ENCODE measurements around the gene XPA.
A peak's percentile ranks its signal among the peaks of the same experiment; 100 is the strongest.

Gene XPA

DNA sequence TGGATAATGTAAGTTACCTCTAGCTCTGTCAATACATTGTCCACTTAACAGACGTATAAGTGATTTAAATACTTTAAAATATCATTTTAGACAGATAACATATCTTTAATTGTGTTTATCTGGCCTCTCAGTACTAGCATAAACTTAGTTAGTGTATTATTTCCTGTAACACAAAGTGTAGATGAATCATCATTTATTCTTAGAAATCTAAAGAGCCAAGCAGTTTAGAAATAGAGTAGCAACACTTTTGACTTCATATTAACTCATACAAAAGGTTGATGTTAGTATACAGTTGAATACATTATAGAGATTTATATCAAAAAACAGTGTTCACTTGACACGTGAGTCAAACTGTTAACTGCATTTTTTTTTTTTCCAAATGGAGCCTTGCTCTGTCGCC lies 45.5 kb downstream of the XPA start:
- no peak for DNase-seq (ENCODE audit: low read depth)

DNA sequence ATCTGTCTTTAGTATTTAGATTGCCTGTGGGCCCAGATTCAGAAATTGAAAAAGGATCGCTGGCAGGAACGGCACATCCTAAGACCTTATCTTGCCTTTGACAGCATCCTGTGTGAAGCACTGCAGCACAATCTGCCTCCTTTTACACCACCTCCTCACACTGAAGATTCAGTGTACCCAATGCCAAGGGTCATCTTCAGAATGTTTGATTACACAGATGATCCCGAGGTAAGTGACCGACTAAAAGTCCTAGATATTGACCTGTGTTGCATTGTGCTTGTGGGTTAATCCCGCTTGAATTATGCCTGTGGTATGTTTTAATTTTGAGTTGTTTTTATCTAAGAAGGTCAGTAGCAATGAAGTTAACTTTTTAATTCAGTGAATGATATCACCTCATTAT lies 49.1 kb downstream of the XPA start:
- DNase-seq (ENCODE audit: low read depth) = no peak

DNA sequence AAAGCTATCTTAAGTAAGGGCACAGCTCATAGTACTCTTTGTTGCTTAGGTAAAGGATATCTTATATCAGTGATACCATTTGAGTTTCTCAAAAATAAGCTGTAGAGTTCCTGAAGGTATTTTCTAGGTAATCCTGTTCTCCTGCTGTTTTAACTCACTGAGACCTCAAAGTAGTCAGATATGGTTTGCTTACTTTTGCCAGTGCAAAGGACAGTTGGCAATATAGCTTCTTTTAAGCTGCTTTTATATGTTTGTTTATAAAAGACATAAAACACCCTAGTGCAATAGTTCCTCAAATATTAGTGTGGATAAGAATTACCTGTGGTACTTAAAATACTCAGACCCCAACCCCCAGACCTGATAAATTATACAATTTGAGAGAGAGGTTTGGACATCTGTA lies 51.4 kb downstream of the XPA start:
- no peak for DNase-seq (ENCODE audit: low read depth)

GRCh38 chr9:97640325-97640724 lies 56.8 kb downstream of the XPA start:
- no peak for DNase-seq (ENCODE audit: low read depth)

- no peak for DNase-seq (ENCODE audit: low read depth)
Observed at GRCh38 chr9:97638666-97639065, 58.5 kb downstream of the XPA start.

GRCh38 chr9:97636903-97637302 lies 60.2 kb downstream of the XPA start:
- no peak for DNase-seq (ENCODE audit: low read depth)

- DNase-seq (ENCODE audit: low read depth) = no peak
Observed at GRCh38 chr9:97635026-97635425, 62.1 kb downstream of the XPA start.

DNA sequence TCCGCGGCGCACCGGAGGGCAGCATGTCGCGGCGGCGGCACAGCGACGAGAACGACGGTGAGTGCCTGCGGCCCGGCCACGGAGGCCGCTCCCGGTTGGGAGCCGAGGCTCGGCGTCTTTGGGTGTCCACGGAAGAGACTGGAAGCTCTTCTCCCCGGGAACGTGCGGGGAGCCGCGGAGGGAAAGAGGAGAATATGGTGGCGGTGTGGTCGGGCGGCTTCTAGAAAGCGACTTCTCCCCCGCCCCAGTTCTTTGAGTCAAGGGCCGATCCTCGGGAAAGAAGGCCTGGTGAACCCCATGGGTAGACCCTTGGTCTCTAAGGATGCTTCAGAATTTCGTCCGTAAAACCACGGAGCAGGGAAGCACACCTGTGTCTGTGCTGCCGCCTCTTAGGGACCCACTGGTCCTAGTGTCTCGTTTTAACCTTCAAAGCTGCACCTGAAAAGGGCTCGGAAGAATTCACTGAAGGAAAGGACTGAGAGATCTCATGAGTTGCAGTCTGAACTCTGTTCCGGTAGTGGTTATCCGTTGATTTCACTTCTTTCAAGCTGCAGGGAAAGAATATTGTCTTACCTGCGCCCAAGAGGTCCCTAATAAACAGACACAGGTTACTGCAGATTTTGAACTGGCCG lies 63.2 kb downstream of the XPA start:
- no peak for DNase-seq (ENCODE audit: low read depth)

GRCh38 chr9:97632985-97633858 lies 63.9 kb downstream of the XPA start, which contains the start of the genes NCBP1 and TSTD2:
Gene NCBP1, plus strand, starts transcription at chr9:97633821. Its CDS starts 61 bp downstream, at chr9:97633882.
Gene TSTD2, minus strand, starts transcription at chr9:97633368. Its CDS starts 5,806 bp downstream, at chr9:97627562.
- peak; percentile 87 for DNase-seq (ENCODE audit: low read depth)

DNA sequence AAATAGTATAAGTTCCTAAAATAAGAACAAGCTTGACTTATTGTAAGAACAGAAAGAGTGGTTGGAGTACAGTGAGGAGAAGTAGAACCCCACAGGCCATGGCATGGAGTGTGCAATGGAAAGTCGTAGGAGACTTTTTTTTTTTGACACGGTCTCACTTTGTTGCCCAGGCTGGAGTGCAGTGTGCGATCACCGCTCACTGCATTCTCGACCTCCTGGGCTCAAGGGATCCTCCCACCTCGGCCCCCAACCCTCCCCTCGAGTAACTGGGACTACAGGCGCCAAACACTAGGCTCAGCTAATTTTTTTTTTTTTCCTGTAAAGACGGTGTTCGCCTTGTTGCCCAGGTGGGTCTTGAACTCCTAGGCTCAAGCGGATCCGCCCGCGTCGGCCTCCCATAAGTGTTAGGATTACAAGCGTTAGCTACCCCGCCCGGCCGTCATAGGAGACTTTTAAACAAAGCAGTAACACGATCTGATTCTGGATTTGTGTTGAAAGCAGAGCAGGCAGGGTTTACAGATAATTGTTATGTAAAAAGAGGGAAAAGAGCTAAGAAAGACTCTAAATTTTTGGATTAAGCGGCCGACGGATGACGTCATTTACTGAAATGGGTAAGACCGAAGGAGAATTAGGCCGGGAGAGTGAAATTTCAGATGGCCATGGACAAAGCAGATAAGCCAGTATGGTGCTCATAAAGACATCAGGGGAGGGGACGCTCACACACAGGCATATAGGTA lies 64.7 kb downstream of the XPA start:
- DNase-seq (ENCODE audit: low read depth) = peak; percentile 55

- no peak for DNase-seq (ENCODE audit: low read depth)
Observed at GRCh38 chr9:97630591-97630990, 66.5 kb downstream of the XPA start.

- DNase-seq (ENCODE audit: low read depth) = no peak
Observed at GRCh38 chr9:97629156-97629555, 68.0 kb downstream of the XPA start.

DNA sequence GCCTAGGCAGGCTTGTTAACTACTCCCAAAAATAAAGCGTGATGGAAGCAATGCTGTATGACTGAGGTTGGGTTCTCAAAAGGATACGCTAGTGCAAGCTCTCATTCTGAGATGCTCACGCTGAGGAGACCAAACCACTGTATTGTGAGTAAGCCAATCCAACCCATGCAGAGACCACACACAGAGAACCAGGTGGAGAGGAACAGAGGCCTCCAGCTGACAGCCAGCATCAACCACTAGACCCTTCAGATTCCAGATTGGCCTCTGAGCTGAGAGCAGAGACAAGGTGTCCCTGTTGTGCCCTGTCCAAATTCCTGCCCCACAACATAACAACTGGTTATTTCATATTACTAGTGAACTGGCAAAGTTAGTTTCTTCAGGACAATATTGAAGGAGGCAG lies 68.5 kb downstream of the XPA start:
- DNase-seq (ENCODE audit: low read depth) = no peak

DNA sequence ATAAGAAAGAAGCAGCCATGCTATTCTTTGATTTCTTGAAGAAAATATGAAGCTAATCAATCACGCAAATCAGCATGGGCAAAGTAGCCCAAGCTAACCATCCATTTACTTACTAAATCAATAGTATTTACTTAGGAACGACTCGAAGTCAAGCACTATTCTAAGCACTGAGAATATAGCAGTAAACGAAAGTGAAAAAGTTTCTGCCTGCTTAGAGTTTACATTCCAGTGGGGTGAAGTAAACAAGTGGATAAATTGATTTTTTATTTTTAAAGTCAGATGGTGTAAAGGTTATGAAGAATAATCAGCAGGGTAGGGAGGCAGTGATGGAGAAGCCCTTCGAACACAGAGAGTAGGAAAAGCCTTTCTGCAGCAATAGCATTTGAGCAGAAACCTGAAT lies 69.5 kb downstream of the XPA start:
- DNase-seq (ENCODE audit: low read depth) = no peak

DNA sequence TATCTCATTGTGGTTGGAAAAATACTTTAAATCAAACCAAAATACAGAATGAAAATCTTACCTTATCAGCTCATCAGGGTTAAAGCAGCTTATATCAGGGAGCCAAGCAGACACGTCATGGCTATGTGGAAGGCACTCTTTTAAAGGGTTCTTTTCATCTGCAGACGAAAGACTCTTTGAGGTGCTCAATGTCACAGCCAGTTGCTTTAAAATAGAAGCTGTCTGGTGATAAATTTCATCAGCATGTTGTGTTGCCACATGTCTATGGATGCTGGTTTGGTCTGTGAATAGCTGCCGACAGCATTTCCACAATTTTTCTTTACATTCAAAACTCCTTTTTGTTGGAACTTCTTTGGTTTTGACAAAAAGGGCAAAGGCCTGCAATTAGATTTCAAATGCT lies 71.5 kb downstream of the XPA start:
- DNase-seq (ENCODE audit: low read depth) = no peak
